BE2C (cell line): ENCODE measurements around the gene GPR78.

Experiments used
- DNase-seq: peaks from one replicate; pipeline ENCODE4 v3.0.0-alpha.2; 2020
- H3K27me3 ChIP-seq: fragments of 250-450 bp; sonication (Bioruptor Pico); 2 replicates; pipeline ENCODE4 v1.5.1; 2020; ENCODE audit warnings: mild to moderate bottlenecking
- H3K36me3 ChIP-seq: fragments of 250-450 bp; sonication (Bioruptor Pico); 2 replicates; pipeline ENCODE4 v1.5.1; 2020; ENCODE audit warnings: mild to moderate bottlenecking
- H3K4me1 ChIP-seq: fragments of 250-450 bp; sonication (Bioruptor Pico); 2 replicates; pipeline ENCODE4 v1.5.1; 2020
- H3K4me3 ChIP-seq: 2 replicates; pipeline ENCODE4 v1.5.1; 2011; ENCODE audit warnings: low read depth, low read length
- H3K9me3 ChIP-seq: fragments of 250-450 bp; sonication (Bioruptor Pico); 2 replicates; pipeline ENCODE4 v1.5.1; 2020
- CTCF ChIP-seq: IDR thresholded peaks from 2 replicates; pipeline ENCODE4 v1.5.1; 2012; ENCODE audit warnings: mild to moderate bottlenecking, low read depth, low read length

GPR78 gene

GRCh38 chr4:8548731-8549351 lies 31.4 kb upstream of the GPR78 start:
- H3K9me3 ChIP-seq: no peaks in the 10 kb centered on the region
- H3K36me3 ChIP-seq: no peaks in the 10 kb centered on the region
- H3K27me3 ChIP-seq: no peaks in the 10 kb centered on the region
- no peak overlapping the region for H3K4me3 ChIP-seq
- no peak for DNase-seq
- H3K4me1 ChIP-seq: no peaks in the 10 kb centered on the region
- no peak for TF ChIP-seq CTCF

- no peak for TF ChIP-seq CTCF
- Histone ChIP-seq H3K9me3 (no peaks in the 10 kb centered on the region), H3K36me3 (no peaks in the 10 kb centered on the region), H3K4me3 (no peak overlapping the region), H3K27me3 (no peaks in the 10 kb centered on the region), H3K4me1 (no peaks in the 10 kb centered on the region)
- DNase-seq: no peak
These were observed 30.8 kb upstream of the GPR78 start for GRCh38 chr4:8549352-8549931.

- Histone ChIP-seq H3K9me3 (no peaks in the 10 kb centered on the region), H3K4me1 (no peaks in the 10 kb centered on the region), H3K36me3 (no peaks in the 10 kb centered on the region), H3K27me3 (no peaks in the 10 kb centered on the region), H3K4me3 (no peak overlapping the region)
- no peak for DNase-seq
- no peak for TF ChIP-seq CTCF
These were observed 29.5 kb upstream of the GPR78 start for GRCh38 chr4:8550691-8551090.

GRCh38 chr4:8552024-8552423 lies 28.2 kb upstream of the GPR78 start:
- TF ChIP-seq CTCF: no peak
- no peaks in the 10 kb centered on the region for H3K27me3 ChIP-seq
- H3K4me1 ChIP-seq: no peaks in the 10 kb centered on the region
- DNase-seq: no peak
- H3K9me3 ChIP-seq: no peaks in the 10 kb centered on the region
- no peaks in the 10 kb centered on the region for H3K36me3 ChIP-seq
- H3K4me3 ChIP-seq: no peak overlapping the region

- H3K27me3 ChIP-seq: no peaks in the 10 kb centered on the region
- H3K4me3 ChIP-seq: no peak overlapping the region
- TF ChIP-seq CTCF: no peak
- no peaks in the 10 kb centered on the region for H3K36me3 ChIP-seq
- no peaks in the 10 kb centered on the region for H3K4me1 ChIP-seq
- no peak for DNase-seq
- H3K9me3 ChIP-seq: no peaks in the 10 kb centered on the region
These were observed 27.5 kb upstream of the GPR78 start for GRCh38 chr4:8552581-8553205.

- Histone ChIP-seq H3K4me3 (no peak overlapping the region), H3K27me3 (no peaks in the 10 kb centered on the region), H3K36me3 (no peaks in the 10 kb centered on the region), H3K4me1 (no peaks in the 10 kb centered on the region), H3K9me3 (no peaks in the 10 kb centered on the region)
- DNase-seq: no peak
- TF ChIP-seq CTCF: no peak
These were observed 27.0 kb upstream of the GPR78 start for GRCh38 chr4:8553216-8553615.
